ENCODE measurements around the gene PTK6.

- TF ChIP-seq ELF4 (IDR thresholded peaks at IDR 0.05) (no peak), FOXA1 (IDR thresholded peaks at IDR 0.05) (no peak), SUZ12 (IDR thresholded peaks at IDR 0.05) (no peak), TARDBP (IDR thresholded peaks at IDR 0.05) (no peak), FOXM1 (IDR thresholded peaks at IDR 0.05; ENCODE audit: borderline replicate concordance) (no peak), SP1 (IDR thresholded peaks at IDR 0.05) (no peak), HDGF (IDR thresholded peaks at IDR 0.05; ENCODE audit: borderline replicate concordance) (no peak)
Observed at GRCh38 chr20:63487116-63487764, 49.9 kb downstream of the PTK6 start.
